GM18505 (cell line): ENCODE results near the gene WNT5B.

Experiments used
- ATAC-seq: cut with Tn5 transposase; IDR thresholded peaks from one replicate; pipeline ENCODE4 v1.9.1; 2021; ENCODE audit not compliant: unreplicated experiment
- POLR2A ChIP-seq: IDR thresholded peaks from 4 replicates; pipeline ENCODE4 v1.6.1; 2011; ENCODE audit warnings: borderline replicate concordance; ENCODE audit not compliant: insufficient read depth, insufficient read length; ENCODE audit errors: extremely low read depth

Gene WNT5B

DNA sequence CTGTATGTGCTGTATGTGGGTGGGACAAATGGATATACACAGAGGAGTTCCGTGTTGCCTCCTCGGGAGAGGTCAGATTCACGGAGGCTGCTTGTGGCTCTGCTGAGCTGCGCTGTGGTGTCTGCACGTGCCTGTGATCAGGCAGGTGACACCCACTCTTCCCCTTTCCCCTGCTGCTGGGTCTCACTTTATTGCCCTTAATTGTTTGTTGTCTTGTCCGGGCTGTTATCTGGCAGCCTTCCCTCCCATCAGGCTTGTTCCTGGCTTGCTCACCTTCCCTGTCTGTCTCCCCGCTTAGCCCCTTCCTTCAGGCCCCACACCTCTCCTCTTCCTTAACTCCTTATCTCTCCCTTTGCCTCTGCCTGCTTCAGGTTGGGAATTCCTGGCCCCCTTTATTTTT lies 13.5 kb downstream of the WNT5B start:
- TF ChIP-seq POLR2A: no peak
- no peak for ATAC-seq

DNA sequence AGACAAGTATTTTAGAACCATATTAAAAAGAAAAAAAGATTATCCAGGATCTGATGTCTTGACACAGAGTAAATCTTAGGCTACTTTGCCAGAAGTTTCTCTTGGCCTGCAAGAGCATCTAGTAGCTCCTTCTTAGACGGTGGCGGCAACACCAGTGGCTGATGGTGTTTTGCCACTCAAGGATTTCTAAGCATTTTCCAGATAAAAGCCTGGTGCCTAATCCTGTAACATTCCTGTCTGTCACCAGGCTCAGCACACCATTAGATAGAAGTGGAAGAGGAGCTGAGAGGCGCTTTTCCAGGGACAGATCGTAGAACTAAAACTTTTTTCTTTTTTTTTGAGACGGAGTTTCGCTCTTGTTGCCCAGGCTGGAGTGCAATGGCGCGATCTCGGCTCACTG lies 14.0 kb downstream of the WNT5B start:
- TF ChIP-seq POLR2A: no peak
- ATAC-seq: no peak

DNA sequence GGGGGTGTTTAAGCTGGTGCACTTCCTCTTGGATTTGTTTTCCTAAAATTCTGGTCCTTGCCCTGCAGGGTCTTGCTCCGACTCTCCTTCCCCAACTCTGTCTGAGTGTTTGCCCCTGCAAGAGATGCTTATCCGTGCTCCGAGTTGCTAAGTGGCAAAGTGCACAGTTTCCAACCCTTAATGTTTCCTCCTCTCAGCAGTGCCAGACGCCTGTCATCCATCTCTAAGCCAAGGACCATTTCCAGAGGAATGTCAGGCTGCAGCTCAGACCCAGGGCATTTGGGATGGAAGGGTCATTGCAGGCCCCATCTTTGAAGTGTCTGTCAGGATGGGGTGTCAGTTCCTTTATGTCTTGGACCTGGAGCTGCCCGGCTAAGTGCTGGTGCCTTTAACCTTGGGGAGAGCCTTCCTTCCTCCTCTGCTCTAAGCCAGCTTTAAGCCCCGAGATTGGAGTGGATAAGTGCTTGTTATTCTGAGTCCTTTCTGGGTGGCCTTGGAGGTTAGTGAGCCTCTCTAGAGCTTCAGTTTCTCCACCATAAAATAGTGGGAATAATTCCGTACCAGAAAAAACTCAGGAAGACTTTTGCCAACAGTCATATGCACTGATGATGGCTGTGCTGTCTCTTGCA lies 15.0 kb downstream of the WNT5B start:
- no peak for TF ChIP-seq POLR2A
- ATAC-seq: no peak

DNA sequence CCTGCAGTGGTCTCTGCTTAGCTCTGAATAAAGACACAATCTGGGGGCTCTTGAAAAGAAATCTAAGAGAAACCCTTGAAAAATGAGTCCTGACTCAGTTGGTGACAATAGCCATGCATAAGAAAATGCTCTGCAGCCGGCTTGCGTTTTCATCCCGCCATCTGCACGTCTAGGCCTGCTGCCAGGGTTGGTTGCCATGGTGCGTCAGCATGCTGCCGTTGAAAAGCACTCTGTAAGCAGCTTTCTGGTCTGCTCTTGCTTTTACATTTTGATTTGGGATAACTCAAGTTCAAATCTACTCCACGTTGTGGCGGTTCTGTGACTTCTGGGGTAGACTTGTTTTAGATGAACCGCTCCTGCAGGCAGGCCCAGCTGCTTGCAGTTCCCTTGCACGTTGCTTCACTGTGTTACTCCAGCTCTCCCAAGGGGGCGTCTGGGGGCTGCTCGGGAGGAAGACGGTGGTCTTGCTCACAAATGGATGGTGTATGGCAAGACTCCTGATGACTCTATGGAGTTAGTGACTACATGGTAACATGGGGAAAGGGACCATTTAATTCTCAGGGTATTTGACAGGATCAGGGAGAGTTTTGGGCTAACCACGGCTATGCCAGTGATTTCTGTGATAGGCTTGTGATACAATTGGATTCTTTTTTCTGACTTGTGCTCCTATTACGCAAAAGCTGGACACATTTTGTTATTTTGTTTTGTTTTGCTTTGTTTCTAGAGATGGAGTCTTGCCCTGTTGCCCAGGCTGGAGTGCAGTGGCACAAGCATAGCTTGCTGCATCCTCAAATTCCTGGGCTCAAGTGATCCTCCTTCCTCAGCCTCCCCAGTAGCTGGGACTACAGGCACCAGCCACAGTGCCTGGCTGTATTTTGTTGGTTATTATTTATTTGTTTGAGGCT lies 15.8 kb downstream of the WNT5B start:
- ATAC-seq: no peak
- no peak for TF ChIP-seq POLR2A

DNA sequence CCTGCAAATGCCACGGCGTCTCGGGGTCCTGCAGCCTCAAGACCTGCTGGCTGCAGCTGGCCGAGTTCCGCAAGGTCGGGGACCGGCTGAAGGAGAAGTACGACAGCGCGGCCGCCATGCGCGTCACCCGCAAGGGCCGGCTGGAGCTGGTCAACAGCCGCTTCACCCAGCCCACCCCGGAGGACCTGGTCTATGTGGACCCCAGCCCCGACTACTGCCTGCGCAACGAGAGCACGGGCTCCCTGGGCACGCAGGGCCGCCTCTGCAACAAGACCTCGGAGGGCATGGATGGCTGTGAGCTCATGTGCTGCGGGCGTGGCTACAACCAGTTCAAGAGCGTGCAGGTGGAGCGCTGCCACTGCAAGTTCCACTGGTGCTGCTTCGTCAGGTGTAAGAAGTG lies 16.8 kb downstream of the WNT5B start:
- no peak for TF ChIP-seq POLR2A
- ATAC-seq: no peak

DNA sequence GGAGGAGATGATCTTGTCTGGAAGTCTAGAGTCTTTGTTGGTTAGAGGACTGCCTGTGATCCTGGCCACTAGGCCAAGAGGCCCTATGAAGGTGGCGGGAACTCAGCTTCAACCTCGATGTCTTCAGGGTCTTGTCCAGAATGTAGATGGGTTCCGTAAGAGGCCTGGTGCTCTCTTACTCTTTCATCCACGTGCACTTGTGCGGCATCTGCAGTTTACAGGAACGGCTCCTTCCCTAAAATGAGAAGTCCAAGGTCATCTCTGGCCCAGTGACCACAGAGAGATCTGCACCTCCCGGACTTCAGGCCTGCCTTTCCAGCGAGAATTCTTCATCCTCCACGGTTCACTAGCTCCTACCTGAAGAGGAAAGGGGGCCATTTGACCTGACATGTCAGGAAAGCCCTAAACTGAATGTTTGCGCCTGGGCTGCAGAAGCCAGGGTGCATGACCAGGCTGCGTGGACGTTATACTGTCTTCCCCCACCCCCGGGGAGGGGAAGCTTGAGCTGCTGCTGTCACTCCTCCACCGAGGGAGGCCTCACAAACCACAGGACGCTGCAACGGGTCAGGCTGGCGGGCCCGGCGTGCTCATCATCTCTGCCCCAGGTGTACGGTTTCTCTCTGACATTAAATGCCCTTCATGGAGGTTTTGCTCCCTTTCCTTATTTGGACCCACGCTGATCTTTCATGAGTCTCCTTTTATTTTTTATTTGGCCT lies 17.7 kb downstream of the WNT5B start:
- no peak for TF ChIP-seq POLR2A
- no peak for ATAC-seq

DNA sequence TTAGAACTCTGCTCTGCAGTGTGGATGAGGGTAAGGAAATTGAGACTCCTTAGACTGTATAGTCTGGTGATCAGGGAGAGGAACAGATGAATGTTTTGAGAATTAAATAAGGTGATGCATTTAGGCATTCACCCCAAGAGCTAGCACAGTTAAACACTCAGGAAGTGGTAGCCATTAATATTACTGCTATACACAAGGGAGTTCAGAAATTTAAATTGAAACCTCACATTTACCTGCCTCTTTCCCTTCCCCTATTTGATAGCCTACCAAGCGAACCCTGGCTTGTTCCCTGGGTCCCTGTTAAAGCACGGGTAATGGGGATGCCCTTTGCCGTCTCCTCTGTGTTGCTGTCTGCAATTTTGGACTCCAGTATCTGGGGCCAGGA lies 18.2 kb downstream of the WNT5B start:
- TF ChIP-seq POLR2A: no peak
- no peak for ATAC-seq

DNA sequence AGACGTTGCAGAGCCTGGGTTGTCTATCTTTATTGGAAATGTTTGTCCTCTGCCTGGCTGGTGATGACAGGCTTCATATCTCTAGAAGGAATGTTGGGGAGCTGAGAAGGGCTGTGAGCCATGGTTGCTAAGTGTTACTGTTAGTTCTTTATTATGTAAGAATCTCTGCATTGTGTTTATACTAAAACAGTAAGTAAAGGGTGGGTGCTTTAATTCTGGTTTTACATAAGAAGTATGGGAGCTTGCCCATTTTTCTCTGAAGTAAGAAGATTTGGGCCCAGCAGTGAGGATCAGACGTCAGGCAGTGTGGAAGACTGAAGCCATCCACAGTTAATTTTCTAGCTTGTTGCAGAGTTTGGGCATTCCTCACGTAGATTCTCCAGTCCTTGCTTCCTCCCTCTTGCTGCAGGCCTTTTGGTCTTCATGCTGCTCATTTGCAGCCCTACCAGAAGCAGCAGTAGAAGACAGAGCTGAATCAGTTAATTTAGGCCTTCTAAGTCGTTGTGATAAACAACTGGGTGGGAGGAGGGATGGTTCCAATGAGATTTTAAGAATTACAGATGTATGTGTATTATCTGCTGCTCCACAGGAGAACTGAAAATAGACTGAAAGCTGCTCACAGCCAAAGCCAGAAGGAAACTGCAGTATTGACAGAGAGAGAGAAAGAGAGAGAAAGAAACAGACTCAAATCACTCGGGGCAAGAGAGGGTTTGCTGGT lies 21.4 kb downstream of the WNT5B start:
- ATAC-seq: no peak

DNA sequence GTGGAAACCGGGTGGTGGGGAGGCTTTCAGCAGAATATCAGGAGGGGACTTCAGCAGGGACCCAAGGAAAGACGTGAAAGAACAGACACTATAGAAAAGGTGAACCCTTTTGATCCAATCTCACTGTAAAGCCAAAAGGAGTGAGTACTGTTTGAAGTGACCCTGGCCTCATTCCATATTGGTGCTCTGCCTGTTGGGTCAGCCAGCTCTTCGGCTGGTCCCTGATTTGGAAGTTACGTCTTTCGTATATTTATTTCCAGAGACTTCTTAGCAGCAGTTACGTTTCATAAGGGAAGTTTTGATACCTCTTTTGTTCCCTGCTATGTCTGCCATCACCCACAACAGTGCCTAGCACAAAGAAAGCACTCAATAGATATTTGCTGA lies 21.9 kb downstream of the WNT5B start:
- no peak for ATAC-seq
- TF ChIP-seq POLR2A: no peak

More for the DNA sequence above, 21.4 kb downstream of the WNT5B start:
- no peak for TF ChIP-seq POLR2A

DNA sequence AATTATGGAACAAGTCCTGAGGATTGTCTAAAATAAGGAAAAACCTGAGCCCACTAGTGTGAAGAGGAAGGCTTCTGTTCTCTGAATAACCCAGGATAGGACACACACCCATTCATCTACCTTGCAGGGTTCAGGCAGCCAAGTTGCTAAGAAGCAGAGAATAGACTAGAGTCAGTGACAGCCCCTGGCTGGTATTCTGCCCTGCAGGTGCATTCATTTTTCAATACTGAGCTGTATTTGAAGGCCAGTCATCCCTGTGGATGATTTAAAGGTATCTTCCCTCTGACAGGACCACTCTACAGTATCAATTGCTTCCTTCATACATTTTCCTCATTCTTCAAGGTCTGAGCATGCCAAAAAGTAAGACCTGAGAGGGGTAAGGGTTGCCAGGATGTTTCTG lies 22.9 kb downstream of the WNT5B start:
- no peak for ATAC-seq
- TF ChIP-seq POLR2A: no peak

DNA sequence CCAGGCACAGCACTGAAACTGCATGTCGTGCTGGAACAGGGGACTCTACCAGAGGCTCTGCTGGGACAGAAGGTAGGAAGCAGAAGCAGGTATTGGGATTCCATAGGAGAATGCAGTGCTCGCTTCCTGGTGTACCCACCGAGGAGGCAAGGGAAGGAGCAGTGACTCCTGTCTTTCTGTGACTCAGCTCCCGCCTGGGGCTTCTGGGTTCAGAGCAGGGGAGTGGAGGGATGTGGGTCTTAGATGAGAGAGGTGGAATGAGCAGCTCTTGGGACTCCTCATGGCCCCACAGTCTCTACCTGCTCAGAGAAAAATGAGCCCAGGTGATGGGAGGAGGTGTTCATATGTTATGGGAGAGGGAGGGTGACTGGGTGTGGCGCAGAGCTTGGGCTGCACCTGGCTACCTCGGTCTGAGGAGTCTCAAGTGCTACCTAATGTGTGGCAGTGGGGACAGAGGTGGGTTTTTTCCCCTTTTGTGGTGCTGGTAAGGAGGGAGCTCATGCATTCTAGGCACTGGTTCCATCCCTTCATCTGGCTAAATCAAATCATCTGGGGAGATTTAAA lies 26.3 kb downstream of the WNT5B start:
- no peak for TF ChIP-seq POLR2A
- ATAC-seq: no peak

DNA sequence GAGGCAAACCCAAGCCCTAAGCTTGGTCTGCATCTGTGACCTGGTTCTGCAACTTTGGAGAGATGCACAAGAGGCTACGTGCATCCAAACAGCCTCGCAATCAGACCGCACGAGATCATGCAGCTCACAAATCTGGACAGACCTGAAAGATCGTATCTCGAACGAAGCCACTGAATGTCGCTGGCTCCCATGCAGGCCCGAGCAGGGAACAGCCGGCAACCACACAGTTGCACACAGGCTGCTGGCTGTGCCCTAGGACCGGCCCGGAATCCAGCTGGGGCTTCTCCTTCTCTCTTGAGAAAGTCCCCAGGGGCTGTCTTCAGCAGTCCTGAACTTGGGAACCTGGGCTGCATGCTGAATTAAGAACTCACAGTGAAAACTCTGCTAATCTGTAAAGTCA lies 27.9 kb downstream of the WNT5B start:
- TF ChIP-seq POLR2A: no peak

DNA sequence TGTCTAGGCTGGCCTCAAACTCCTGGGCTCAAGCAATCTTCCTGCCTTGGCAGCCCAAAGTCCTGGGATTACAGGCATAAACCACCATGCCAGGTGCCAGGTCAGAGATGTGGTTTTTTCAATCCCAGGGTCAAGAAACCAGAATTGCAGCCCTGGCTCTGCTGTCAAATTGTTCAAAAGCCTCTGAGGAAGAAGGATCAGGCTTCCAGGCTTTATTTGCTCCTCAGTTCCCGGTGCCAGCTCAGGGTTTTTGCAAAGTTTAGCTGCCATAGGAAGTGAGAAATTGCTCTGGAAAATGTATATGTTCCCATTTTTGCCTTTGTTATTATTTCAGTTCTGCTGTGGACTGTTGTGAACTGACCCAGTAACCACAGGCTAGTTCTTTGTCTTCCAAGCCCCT lies 28.7 kb downstream of the WNT5B start:
- no peak for ATAC-seq
- no peak for TF ChIP-seq POLR2A

More for the DNA sequence above, 27.9 kb downstream of the WNT5B start:
- ATAC-seq: no peak
